Body of pancreas (tissue), 4 donors: Measurements from ENCODE around the gene GSK3B. TPM values are rescaled to one million over a fixed set of nuclear protein-coding genes. Genes with fewer than 3 reads are reported as not detected.

Experiments
- ATAC-seq: fragments of 150-250 bp; one replicate; pipeline ENCODE4 v1.9.1; 2016
- DNase-seq, 4 donors: peaks; one replicate each; pipeline ENCODE4 v3.0.0-alpha.2; 2019
- H3K27ac ChIP-seq, 4 donors: fragments of 200-600 bp; sonication (generic); 1 replicate in 3 of 4; 2 replicates in 1 of 4; pipeline versions ENCODE4 v1.5.1 to v1.6.1; 2016 to 2019; ENCODE audit warnings: mild to moderate bottlenecking in 1 of 4, mixed read lengths in 1 of 4, moderate library complexity in 1 of 4
- H3K27me3 ChIP-seq, 2 donors: fragments of 200-600 bp; sonication (generic); one replicate each; pipeline ENCODE4 v1.6.0; 2016; ENCODE audit warnings: mild to moderate bottlenecking in 1 of 2
- H3K36me3 ChIP-seq, 2 donors: fragments of 200-600 bp; sonication (generic); replicated peaks in 1 of 2; 2 replicates each; pipeline ENCODE4 v1.5.1; 2016; ENCODE audit warnings: low read depth in 2 of 2; ENCODE audit not compliant: insufficient read depth in 1 of 2
- H3K4me1 ChIP-seq: fragments of 200-600 bp; sonication (generic); one replicate; pipeline ENCODE4 v1.6.0; 2016
- H3K4me3 ChIP-seq, 2 donors: fragments of 200-600 bp; sonication (generic); 1 replicate in 1 of 2; 2 replicates in 1 of 2; pipeline ENCODE4 v1.5.1; 2016 to 2019
- H3K9me3 ChIP-seq, 3 donors: fragments of 200-600 bp; sonication (generic); 1 replicate in 2 of 3; 2 replicates in 1 of 3; pipeline ENCODE4 v1.5.1; 2016
- POLR2A ChIP-seq, 3 donors: fragments of 450-650 bp; IDR thresholded peaks; one replicate each; pipeline ENCODE4 v1.6.1; 2016; ENCODE audit warnings: antibody characterized with exemption in 3 of 3, mild to moderate bottlenecking in 2 of 3
- WGBS, 2 donors: methylation state at CpG; one replicate each; pipeline ENCODE4 v1.1.5; 2017; 5-methylcytosine and 5-hydroxymethylcytosine counted together
- intact Hi-C: fragments of 100-400 bp; cut with DNase I; formaldehyde crosslinking; loops from one replicate; pipeline ENCODE4 v1.15.1; 2023
- small RNA-seq: library from RNA; depleted of rRNA; stranded (forward); fragments of <200 nt; gene quantifications from one replicate; pipeline ENCODE3, GENCODE V24; 2016
- total RNA-seq, 2 donors: library from RNA; depleted of rRNA; stranded (reverse); fragments of >200 nt; gene quantifications; one replicate each; pipeline ENCODE4 v1.1.0, GENCODE V29; 2016
- TF ChIP-seq, protein P1 (sequence below), 7 experiments: fragments of 450-650 bp in 4 of 7; fragments of 200-600 bp in 3 of 7; sonication (generic) in 3 of 7; IDR thresholded peaks; one replicate each; pipeline ENCODE4 v1.5.1; 2016 to 2019; ENCODE audit warnings: antibody characterized with exemption in 7 of 7

Gene GSK3B
- total RNA-seq, 2 donors from 2014 or later = 15.0 to 18.8 TPM

DNA sequence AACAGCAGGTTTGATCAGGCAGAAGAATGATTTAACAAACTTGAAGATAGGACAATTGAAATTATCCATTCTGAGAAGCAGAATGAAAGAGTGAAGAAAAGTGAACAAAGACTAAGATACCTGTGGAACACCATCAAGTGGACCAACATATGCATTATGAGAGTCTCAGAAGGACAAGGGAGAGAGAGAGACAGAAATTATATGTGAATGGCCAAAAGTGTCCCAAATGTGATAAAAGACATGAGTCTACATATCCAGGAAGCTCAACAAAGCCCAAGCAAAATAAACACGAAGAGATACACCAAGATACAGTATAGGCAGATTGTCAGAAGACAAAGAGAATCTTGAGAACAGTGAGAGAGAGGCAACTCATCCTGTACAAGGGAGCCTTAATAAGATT is 317.9 kb downstream of the GSK3B start:
- Histone ChIP-seq H3K27me3 (no peaks in the 10 kb centered on the region), H3K27ac (no peak overlapping the region), H3K4me3 (no peak overlapping the region), H3K9me3 (no peaks in the 10 kb centered on the region), H3K4me1 (no peaks in the 10 kb centered on the region), H3K36me3 (no peaks in the 10 kb centered on the region)
- whole genome bisulfite sequencing, 2 donors = 34 to 57% methylated on average over 1 of the region's 1 CpG
- no peak for DNase-seq
- TF ChIP-seq POLR2A (IDR thresholded peaks at IDR 0.05) = no peak
- TF ChIP-seq, protein P1, sequence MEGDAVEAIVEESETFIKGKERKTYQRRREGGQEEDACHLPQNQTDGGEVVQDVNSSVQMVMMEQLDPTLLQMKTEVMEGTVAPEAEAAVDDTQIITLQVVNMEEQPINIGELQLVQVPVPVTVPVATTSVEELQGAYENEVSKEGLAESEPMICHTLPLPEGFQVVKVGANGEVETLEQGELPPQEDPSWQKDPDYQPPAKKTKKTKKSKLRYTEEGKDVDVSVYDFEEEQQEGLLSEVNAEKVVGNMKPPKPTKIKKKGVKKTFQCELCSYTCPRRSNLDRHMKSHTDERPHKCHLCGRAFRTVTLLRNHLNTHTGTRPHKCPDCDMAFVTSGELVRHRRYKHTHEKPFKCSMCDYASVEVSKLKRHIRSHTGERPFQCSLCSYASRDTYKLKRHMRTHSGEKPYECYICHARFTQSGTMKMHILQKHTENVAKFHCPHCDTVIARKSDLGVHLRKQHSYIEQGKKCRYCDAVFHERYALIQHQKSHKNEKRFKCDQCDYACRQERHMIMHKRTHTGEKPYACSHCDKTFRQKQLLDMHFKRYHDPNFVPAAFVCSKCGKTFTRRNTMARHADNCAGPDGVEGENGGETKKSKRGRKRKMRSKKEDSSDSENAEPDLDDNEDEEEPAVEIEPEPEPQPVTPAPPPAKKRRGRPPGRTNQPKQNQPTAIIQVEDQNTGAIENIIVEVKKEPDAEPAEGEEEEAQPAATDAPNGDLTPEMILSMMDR (IDR thresholded peaks at IDR 0.05) = no peak
- intact Hi-C loops = no loop called here
- ATAC-seq = no peak

DNA sequence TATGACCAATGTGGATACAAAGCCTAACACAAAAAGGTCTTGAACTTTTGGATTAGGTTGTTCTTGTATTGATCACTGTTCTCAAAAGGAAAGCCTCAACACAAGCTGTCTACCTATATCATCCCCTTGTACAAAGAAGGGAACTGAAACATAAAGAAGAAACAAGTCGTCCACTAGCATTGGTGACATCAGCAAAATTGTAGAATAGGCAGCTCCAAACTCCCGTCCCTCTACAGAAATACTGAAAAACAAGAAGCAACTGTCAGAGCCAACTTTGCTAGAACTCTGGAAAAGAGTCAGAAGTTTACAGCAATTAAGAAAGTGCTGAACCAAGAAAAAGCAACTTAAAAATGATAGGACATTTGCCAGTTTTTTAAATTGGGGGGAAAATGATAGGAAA is 319.8 kb downstream of the GSK3B start:
- ATAC-seq = no peak
- H3K9me3 ChIP-seq = no peaks in the 10 kb centered on the region
- H3K4me3 ChIP-seq = no peak overlapping the region
- no peak for TF ChIP-seq POLR2A (IDR thresholded peaks at IDR 0.05)
- TF ChIP-seq, protein P1 (IDR thresholded peaks at IDR 0.05) = no peak
- WGBS, 2 donors = 47 to 71% methylated on average over 2 of the region's 2 CpGs
- intact Hi-C loops = no loop called here
- DNase-seq = peak in 1 of 4 donors; percentile 4
- H3K36me3 ChIP-seq = no peaks in the 10 kb centered on the region
- H3K27me3 ChIP-seq = no peaks in the 10 kb centered on the region
- H3K27ac ChIP-seq = no peak overlapping the region
- no peaks in the 10 kb centered on the region for H3K4me1 ChIP-seq

Small RNAs within 50 kb of the gene (small RNA-seq; reads per million reads assigned to genes)
- gene RN7SL397P = not detected
- gene RN7SL762P = not detected

Other genes starting within 250 kb of the GSK3B start
- gene GPR156, start 190.8 kb upstream of the GSK3B start, total RNA-seq = not detected